Parathyroid adenoma (tissue), 2 donors: Measurements from ENCODE around the gene MBD1.

Source experiments
- H2AFZ ChIP-seq: fragments of 300-600 bp; sonication (generic); one replicate; pipeline ENCODE4 v1.7.0; 2017; ENCODE audit warnings: antibody characterized with exemption, mild to moderate bottlenecking
- H3K27ac ChIP-seq: fragments of 300-600 bp; sonication (generic); one replicate; pipeline ENCODE4 v1.7.0; 2017
- H3K27me3 ChIP-seq: fragments of 300-600 bp; sonication (generic); one replicate; pipeline ENCODE4 v1.7.0; 2017; ENCODE audit warnings: low read length; ENCODE audit not compliant: control insufficient read depth, insufficient read depth
- H3K36me3 ChIP-seq: fragments of 300-600 bp; sonication (generic); one replicate; pipeline ENCODE4 v1.7.0; 2017; ENCODE audit warnings: low read length; ENCODE audit not compliant: control insufficient read depth, insufficient read depth
- H3K4me1 ChIP-seq: fragments of 300-600 bp; sonication (generic); one replicate; pipeline ENCODE4 v1.7.0; 2017; ENCODE audit warnings: control low read depth
- H3K4me2 ChIP-seq: fragments of 300-600 bp; sonication (generic); one replicate; pipeline ENCODE4 v1.7.0; 2017; ENCODE audit warnings: low read length
- H3K4me3 ChIP-seq: fragments of 300-600 bp; sonication (generic); one replicate; pipeline ENCODE4 v1.7.0; 2017; ENCODE audit warnings: low read depth, low read length
- H3K79me2 ChIP-seq: fragments of 300-600 bp; sonication (generic); one replicate; pipeline ENCODE4 v1.7.0; 2017; ENCODE audit warnings: control low read depth
- H3K9ac ChIP-seq: fragments of 300-600 bp; sonication (generic); one replicate; pipeline ENCODE4 v1.7.0; 2017; ENCODE audit warnings: mild to moderate bottlenecking
- H3K9me3 ChIP-seq: fragments of 300-600 bp; sonication (generic); one replicate; pipeline ENCODE4 v1.7.0; 2017; ENCODE audit warnings: low read length; ENCODE audit not compliant: control insufficient read depth
- TF ChIP-seq, protein P1 (sequence below): fragments of 300-600 bp; sonication (generic); IDR thresholded peaks from one replicate; pipeline ENCODE4 v1.7.0; 2017; ENCODE audit warnings: antibody characterized with exemption, mild to moderate bottlenecking
- donor health status: primary hyperparathyroidism.

MBD1 gene

DNA sequence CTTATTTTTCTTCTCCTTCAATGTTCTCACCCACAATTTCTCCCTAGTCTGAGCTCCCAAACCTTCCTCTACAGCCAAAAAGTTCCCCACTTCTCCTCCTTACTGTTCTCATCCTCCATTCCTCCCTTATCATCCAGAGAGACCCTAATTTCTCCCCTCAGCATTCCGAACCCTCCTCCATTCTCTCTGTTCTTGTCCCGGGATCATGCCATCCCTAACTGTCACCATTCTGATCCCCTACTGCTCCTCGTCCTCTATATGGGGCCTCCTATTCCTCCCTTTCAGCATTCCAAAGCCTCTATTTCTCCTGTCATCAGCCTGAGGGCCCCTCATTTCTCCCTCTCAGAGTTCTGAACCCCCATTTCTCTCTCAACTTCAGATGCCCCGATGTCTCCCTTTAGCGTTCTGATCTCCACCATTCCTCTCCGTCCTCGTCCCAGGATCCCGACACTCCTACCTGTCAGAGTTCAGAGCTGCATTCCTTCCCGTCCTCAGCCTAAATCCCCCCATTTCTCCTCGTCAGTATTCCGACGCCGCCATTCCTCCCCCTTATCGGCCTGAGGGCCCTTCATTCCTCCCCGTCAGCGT, 522 bp downstream of the MBD1 start:
- Histone ChIP-seq H3K4me1 (peaks cover 13% of the 10 kb centered on the region), H3K27ac (peak overlapping the region; percentile 88), H3K9me3 (no peaks in the 10 kb centered on the region), H3K36me3 (no peaks in the 10 kb centered on the region), H3K4me3 (peak overlapping the region; percentile 96), H3K9ac (peak overlapping the region; percentile 73), H3K4me2 (peak overlapping the region; percentile 99), H3K79me2 (peaks cover 16% of the 10 kb centered on the region), H3K27me3 (no peaks in the 10 kb centered on the region), H2AFZ (peak overlapping the region; percentile 95)
- TF ChIP-seq, protein P1, sequence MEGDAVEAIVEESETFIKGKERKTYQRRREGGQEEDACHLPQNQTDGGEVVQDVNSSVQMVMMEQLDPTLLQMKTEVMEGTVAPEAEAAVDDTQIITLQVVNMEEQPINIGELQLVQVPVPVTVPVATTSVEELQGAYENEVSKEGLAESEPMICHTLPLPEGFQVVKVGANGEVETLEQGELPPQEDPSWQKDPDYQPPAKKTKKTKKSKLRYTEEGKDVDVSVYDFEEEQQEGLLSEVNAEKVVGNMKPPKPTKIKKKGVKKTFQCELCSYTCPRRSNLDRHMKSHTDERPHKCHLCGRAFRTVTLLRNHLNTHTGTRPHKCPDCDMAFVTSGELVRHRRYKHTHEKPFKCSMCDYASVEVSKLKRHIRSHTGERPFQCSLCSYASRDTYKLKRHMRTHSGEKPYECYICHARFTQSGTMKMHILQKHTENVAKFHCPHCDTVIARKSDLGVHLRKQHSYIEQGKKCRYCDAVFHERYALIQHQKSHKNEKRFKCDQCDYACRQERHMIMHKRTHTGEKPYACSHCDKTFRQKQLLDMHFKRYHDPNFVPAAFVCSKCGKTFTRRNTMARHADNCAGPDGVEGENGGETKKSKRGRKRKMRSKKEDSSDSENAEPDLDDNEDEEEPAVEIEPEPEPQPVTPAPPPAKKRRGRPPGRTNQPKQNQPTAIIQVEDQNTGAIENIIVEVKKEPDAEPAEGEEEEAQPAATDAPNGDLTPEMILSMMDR = no peak

DNA sequence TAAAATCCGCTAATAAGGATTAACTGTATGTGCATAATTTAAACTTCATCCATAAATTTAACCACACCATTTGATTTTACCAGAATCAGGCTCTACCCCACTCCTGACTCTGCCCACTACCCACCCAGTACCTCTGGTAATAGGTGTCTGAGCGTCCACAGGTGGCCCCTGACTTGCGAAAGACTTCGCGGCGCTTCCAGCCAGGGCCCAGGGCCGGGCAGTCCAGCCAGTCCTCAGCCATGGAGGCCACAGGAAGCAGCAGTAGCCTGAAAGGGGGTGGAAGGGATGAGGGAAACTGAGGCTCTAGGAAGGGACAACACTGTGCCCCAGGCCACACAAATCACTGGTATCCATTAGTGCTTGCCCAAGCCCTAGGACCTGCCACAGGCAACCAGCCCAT, 1.6 kb downstream of the MBD1 start:
- peaks cover 16% of the 10 kb centered on the region for H3K79me2 ChIP-seq
- H3K9ac ChIP-seq = no peak overlapping the region
- H3K27me3 ChIP-seq = no peaks in the 10 kb centered on the region
- no peak overlapping the region for H3K27ac ChIP-seq
- no peak overlapping the region for H2AFZ ChIP-seq
- no peaks in the 10 kb centered on the region for H3K36me3 ChIP-seq
- H3K9me3 ChIP-seq = no peaks in the 10 kb centered on the region
- peak overlapping the region; percentile 96 for H3K4me3 ChIP-seq
- peak overlapping the region; percentile 99 for H3K4me2 ChIP-seq
- TF ChIP-seq, protein P1 = no peak
- peaks cover 13% of the 10 kb centered on the region for H3K4me1 ChIP-seq

DNA sequence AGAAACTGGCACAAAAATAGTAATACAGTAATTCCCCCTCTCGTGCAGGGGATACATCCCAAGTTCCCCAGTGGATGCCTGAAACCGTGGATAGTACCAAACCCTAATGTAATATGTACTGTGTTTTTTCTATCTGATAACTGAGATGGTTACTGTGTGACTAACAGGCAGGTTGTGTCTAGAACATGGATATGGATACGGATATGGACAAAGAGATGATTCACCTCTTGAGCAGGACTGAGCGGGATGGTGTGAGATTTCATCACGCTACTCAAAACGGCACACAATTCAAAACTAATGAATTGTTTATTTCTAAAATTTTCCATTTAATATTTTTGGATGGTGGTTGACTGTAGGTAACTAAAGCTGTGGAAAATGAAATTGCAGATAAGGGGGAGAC, 3.4 kb downstream of the MBD1 start:
- H3K27me3 ChIP-seq = no peaks in the 10 kb centered on the region
- no peak overlapping the region for H3K4me2 ChIP-seq
- H3K9me3 ChIP-seq = no peaks in the 10 kb centered on the region
- H2AFZ ChIP-seq = no peak overlapping the region
- H3K4me1 ChIP-seq = peaks cover 13% of the 10 kb centered on the region
- H3K36me3 ChIP-seq = no peaks in the 10 kb centered on the region
- TF ChIP-seq, protein P1 = no peak
- no peak overlapping the region for H3K9ac ChIP-seq
- no peak overlapping the region for H3K27ac ChIP-seq
- no peak overlapping the region for H3K4me3 ChIP-seq
- H3K79me2 ChIP-seq = peaks cover 16% of the 10 kb centered on the region

DNA sequence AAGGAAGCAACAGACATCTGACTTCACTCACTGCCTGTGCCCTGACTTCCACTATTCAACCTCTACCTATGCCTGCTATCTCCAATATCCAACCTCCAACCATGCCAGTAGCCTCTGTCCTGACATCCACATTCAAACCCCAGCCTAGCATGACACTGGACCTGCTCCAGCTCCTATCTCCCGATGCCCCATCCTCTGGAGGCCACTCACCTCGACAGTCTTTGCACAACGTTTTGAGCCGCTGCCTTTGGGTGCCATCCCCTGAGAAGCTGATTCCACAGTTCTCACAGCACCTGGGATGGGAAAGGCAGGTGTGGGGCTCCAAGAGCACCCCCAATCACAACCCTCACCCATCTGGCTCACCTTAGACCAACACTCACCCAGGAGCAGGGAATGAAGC, 4.9 kb downstream of the MBD1 start:
- Histone ChIP-seq H3K4me3 (no peak overlapping the region), H2AFZ (no peak overlapping the region), H3K79me2 (peaks cover 16% of the 10 kb centered on the region), H3K9ac (no peak overlapping the region), H3K27ac (no peak overlapping the region), H3K9me3 (no peaks in the 10 kb centered on the region), H3K4me1 (peaks cover 10% of the 10 kb centered on the region), H3K36me3 (no peaks in the 10 kb centered on the region), H3K4me2 (no peak overlapping the region), H3K27me3 (no peaks in the 10 kb centered on the region)
- TF ChIP-seq, protein P1 = no peak

GRCh38 chr18:50275503-50276036, 5.8 kb downstream of the MBD1 start:
- Histone ChIP-seq H3K79me2 (peaks cover 10% of the 10 kb centered on the region), H3K27ac (no peak overlapping the region), H3K9me3 (no peaks in the 10 kb centered on the region), H3K36me3 (no peaks in the 10 kb centered on the region), H3K4me1 (peaks cover 10% of the 10 kb centered on the region), H3K4me2 (no peak overlapping the region), H3K27me3 (no peaks in the 10 kb centered on the region), H3K9ac (no peak overlapping the region), H3K4me3 (no peak overlapping the region), H2AFZ (no peak overlapping the region)
- TF ChIP-seq, protein P1 = no peak
